HEK293T (cell line): ENCODE measurements around the gene TRPC4.

ENCODE experiments used
- ARNT ChIP-seq: fragments of 450-650 bp; IDR thresholded peaks from 2 replicates; pipeline ENCODE4 v1.6.1; 2017; ENCODE audit warnings: mild to moderate bottlenecking
- BHLHE40 ChIP-seq: fragments of 450-650 bp; IDR thresholded peaks from 2 replicates; pipeline ENCODE4 v1.6.1; 2016; ENCODE audit warnings: mild to moderate bottlenecking, moderate library complexity, borderline replicate concordance
- ELF4 ChIP-seq: fragments of 450-650 bp; IDR thresholded peaks from 2 replicates; pipeline ENCODE4 v1.6.1; 2017; ENCODE audit warnings: antibody characterized with exemption
- FOXA1 ChIP-seq: fragments of 450-650 bp; IDR thresholded peaks from 2 replicates; pipeline ENCODE4 v1.6.1; 2016; ENCODE audit warnings: mild to moderate bottlenecking
- FOXK2 ChIP-seq: fragments of 450-650 bp; IDR thresholded peaks from 2 replicates; pipeline ENCODE4 v1.6.1; 2016; ENCODE audit warnings: mild to moderate bottlenecking
- FOXM1 ChIP-seq: fragments of 450-650 bp; IDR thresholded peaks from 2 replicates; pipeline ENCODE4 v1.6.1; 2017; ENCODE audit warnings: mild to moderate bottlenecking, borderline replicate concordance
- HDGF ChIP-seq: fragments of 450-650 bp; IDR thresholded peaks from 2 replicates; pipeline ENCODE4 v1.6.1; 2017; ENCODE audit warnings: antibody characterized with exemption, borderline replicate concordance
- L3MBTL2 ChIP-seq: fragments of 450-650 bp; conservative IDR thresholded peaks from 2 replicates; pipeline ENCODE4 v1.6.1; 2016; ENCODE audit warnings: mild to moderate bottlenecking
- LEF1 ChIP-seq: fragments of 450-650 bp; IDR thresholded peaks from 2 replicates; pipeline ENCODE4 v1.6.1; 2017; ENCODE audit warnings: mild to moderate bottlenecking, borderline replicate concordance
- NFRKB ChIP-seq: fragments of 450-650 bp; IDR thresholded peaks from 2 replicates; pipeline ENCODE4 v1.6.1; 2016; ENCODE audit warnings: mild to moderate bottlenecking, moderate library complexity
- PKNOX1 ChIP-seq: fragments of 450-650 bp; IDR thresholded peaks from 2 replicates; pipeline ENCODE4 v1.6.1; 2016
- SUZ12 ChIP-seq: fragments of 450-650 bp; IDR thresholded peaks from 2 replicates; pipeline ENCODE4 v1.6.1; 2016; ENCODE audit warnings: mild to moderate bottlenecking
- TARDBP ChIP-seq: fragments of 450-650 bp; IDR thresholded peaks from 2 replicates; pipeline ENCODE4 v1.6.1; 2016
- ZNF384 ChIP-seq: fragments of 450-650 bp; IDR thresholded peaks from 2 replicates; pipeline ENCODE4 v1.6.1; 2016

GRCh38 chr13:37741536-37741935, 128.0 kb downstream of the TRPC4 start:
- TF ChIP-seq TARDBP (no peak), BHLHE40 (no peak), LEF1 (no peak), ELF4 (no peak), HDGF (no peak), FOXK2 (no peak), SUZ12 (no peak), ARNT (no peak), PKNOX1 (no peak), ZNF384 (no peak), FOXA1 (no peak), NFRKB (no peak), FOXM1 (no peak), L3MBTL2 (no peak)
